HepG2 (cell line): ENCODE data around the gene CDH11. TPM values are rescaled to one million over a fixed set of nuclear protein-coding genes. Genes with fewer than 3 reads are reported as not detected.

Experiments used
- ATAC-seq: fragments of 200-7000 bp; cut with Tn5 transposase; 3 replicates; pipeline ENCODE4 v1.9.1; 2020; ENCODE audit warnings: mild to moderate bottlenecking, moderate library complexity
- BruUV-seq: library from RNA; stranded (reverse); fragments of 400-500 nt; replicated peaks from 2 replicates; lab custom pipeline; 2021; lab: Mats Ljungman, UMichigan
- CTCF ChIA-PET: fragments of 300-600 bp; formaldehyde crosslinking; extraction: SDS; loops from one replicate; lab custom pipeline; 2021; ENCODE audit warnings: low total read pairs, inconsistent platforms, low intra/inter-chr PET ratio; lab: Yijun Ruan, JAX
- POLR2A ChIA-PET: fragments of 350-600 bp; sonication (Branson Sonifier 250); formaldehyde crosslinking; loops from one replicate; lab custom pipeline; 2020; ENCODE audit warnings: antibody characterized with exemption, inconsistent platforms; lab: Yijun Ruan, JAX
- DNase-seq: peaks from one replicate; pipeline ENCODE4 v3.0.0-alpha.2; 2015; ENCODE audit warnings: low spot score
- FAIRE-seq: peaks from 3 replicates; lab custom pipeline; 2011; peaks lifted over from hg19 to GRCh38; lab: Jason Lieb, UNC
- H2AFZ ChIP-seq: one replicate; pipeline ENCODE4 v1.6.1; 2011; ENCODE audit warnings: low read length, inconsistent platforms
- H3K27ac ChIP-seq: fragments of 300-600 bp; 3 replicates; pipeline ENCODE4 v1.8.0; 2011; ENCODE audit warnings: mixed run types, mild to moderate bottlenecking, mixed read lengths, low read length, inconsistent platforms; ENCODE audit not compliant: insufficient read depth; ENCODE audit errors: extremely low read length
- H3K27me3 ChIP-seq, 2 experiments: fragments of 200-600 bp in 1 of 2; 2 replicates in 1 of 2; 3 replicates in 1 of 2; pipeline versions ENCODE4 v1.6.0 to v1.8.0; 2011; ENCODE audit warnings: low read length in 2 of 2, mild to moderate bottlenecking in 2 of 2, moderate library complexity in 2 of 2, inconsistent platforms in 1 of 2; ENCODE audit not compliant: insufficient read depth in 2 of 2, control insufficient read depth in 1 of 2
- H3K36me3 ChIP-seq, 2 experiments: fragments of 200-600 bp in 1 of 2; replicated peaks in 1 of 2; 2 replicates in 1 of 2; 3 replicates in 1 of 2; pipeline versions ENCODE4 v1.5.1 to v1.8.0; 2011; ENCODE audit warnings: low read length in 2 of 2, inconsistent platforms in 1 of 2; ENCODE audit not compliant: insufficient read depth in 2 of 2, control insufficient read depth in 1 of 2
- H3K4me1 ChIP-seq: 2 replicates; pipeline ENCODE4 v1.5.1; 2012; ENCODE audit warnings: low read length, inconsistent platforms; ENCODE audit not compliant: insufficient read depth
- H3K4me2 ChIP-seq: 2 replicates; pipeline ENCODE4 v1.6.0; 2011; ENCODE audit warnings: low read depth, low read length, inconsistent platforms
- H3K4me3 ChIP-seq, 3 experiments: fragments of 200-600 bp in 1 of 3; sonication (generic), shearing (Covaris generic) in 1 of 3; replicated peaks in 1 of 3; 2 replicates each; pipeline ENCODE4 v1.5.1; 2011 to 2016; ENCODE audit warnings: low read length in 3 of 3, inconsistent platforms in 2 of 3, low read depth in 2 of 3, mild to moderate bottlenecking in 2 of 3, control low read depth in 1 of 3, mixed read lengths in 1 of 3; ENCODE audit not compliant: insufficient read depth in 1 of 3
- H3K79me2 ChIP-seq: one replicate; pipeline ENCODE4 v1.6.1; 2011; ENCODE audit warnings: low read length, inconsistent platforms; ENCODE audit not compliant: insufficient read depth
- H3K9ac ChIP-seq: 2 replicates; pipeline ENCODE4 v1.6.0; 2011; ENCODE audit warnings: mild to moderate bottlenecking, low read depth, low read length, inconsistent platforms; ENCODE audit not compliant: insufficient read depth
- H3K9me3 ChIP-seq: 2 replicates; pipeline ENCODE4 v1.5.1; 2012; ENCODE audit warnings: mild to moderate bottlenecking, low read length
- H4K20me1 ChIP-seq: 2 replicates; pipeline ENCODE4 v1.6.0; 2011; ENCODE audit warnings: inconsistent platforms, mild to moderate bottlenecking, low read length, moderate library complexity; ENCODE audit not compliant: insufficient read depth
- CREM ChIP-seq, 2 experiments: sonication (generic) in 1 of 2; formaldehyde crosslinking in 1 of 2; IDR thresholded peaks; 2 replicates each; pipeline versions ENCODE4 v1.4.0 to v1.6.1; 2016 to 2020; ENCODE audit warnings: antibody characterized with exemption in 1 of 2, mild to moderate bottlenecking in 1 of 2, missing genetic modification reagents in 1 of 2
- FOXK2 ChIP-seq: fragments of 450-650 bp; IDR thresholded peaks from 2 replicates; pipeline ENCODE4 v1.6.1; 2016
- FOXO1 ChIP-seq: sonication (generic); formaldehyde crosslinking; IDR thresholded peaks from 2 replicates; pipeline ENCODE4 v1.4.0; 2020; ENCODE audit warnings: missing genetic modification reagents
- FOXP1 ChIP-seq, 2 experiments: fragments of 450-650 bp in 1 of 2; IDR thresholded peaks; 2 replicates each; pipeline ENCODE4 v1.6.1; 2017 to 2018; ENCODE audit warnings: antibody characterized with exemption in 1 of 2
- HOXA7 ChIP-seq: sonication (generic); formaldehyde crosslinking; IDR thresholded peaks from 2 replicates; pipeline ENCODE4 v1.8.1; 2022; ENCODE audit warnings: mild to moderate bottlenecking, missing genetic modification reagents, moderate library complexity
- POGZ ChIP-seq: sonication (generic); formaldehyde crosslinking; IDR thresholded peaks from 2 replicates; pipeline ENCODE4 v1.4.0; 2020; ENCODE audit warnings: mild to moderate bottlenecking, missing genetic modification reagents
- POLR2AphosphoS5 ChIP-seq: IDR thresholded peaks from 2 replicates; pipeline ENCODE4 v1.6.1; 2012; ENCODE audit warnings: low read depth, low read length
- SETDB1 ChIP-seq: sonication (generic); formaldehyde crosslinking; IDR thresholded peaks from 2 replicates; pipeline ENCODE4 v1.5.1; 2020; ENCODE audit warnings: missing genetic modification reagents, mild to moderate bottlenecking, borderline replicate concordance
- SRSF1 ChIP-seq: fragments of 200-400 bp; formaldehyde crosslinking; optimal IDR thresholded peaks from 2 replicates; pipeline ENCODE3; 2017; ENCODE audit warnings: mild to moderate bottlenecking, low read depth, low read length, moderate library complexity
- ZBTB14 ChIP-seq: sonication (generic); formaldehyde crosslinking; IDR thresholded peaks from 2 replicates; pipeline ENCODE4 v1.4.0; 2020; ENCODE audit warnings: missing genetic modification reagents
- ZNF18 ChIP-seq: sonication (generic); formaldehyde crosslinking; IDR thresholded peaks from 2 replicates; pipeline ENCODE4 v1.8.0; 2022; ENCODE audit warnings: mild to moderate bottlenecking, missing genetic modification reagents; ENCODE audit not compliant: insufficient replicate concordance
- ZNF260 ChIP-seq: sonication (generic); formaldehyde crosslinking; IDR thresholded peaks from 2 replicates; pipeline ENCODE4 v1.4.0; 2020; ENCODE audit warnings: missing genetic modification reagents, low read depth, mild to moderate bottlenecking, borderline replicate concordance
- ZNF276 ChIP-seq: sonication (generic); formaldehyde crosslinking; IDR thresholded peaks from 2 replicates; pipeline ENCODE4 v1.4.0; 2020; ENCODE audit warnings: mild to moderate bottlenecking, low read depth, missing genetic modification reagents
- ZNF317 ChIP-seq: sonication (generic); formaldehyde crosslinking; IDR thresholded peaks from 2 replicates; pipeline ENCODE4 v1.5.0; 2020; ENCODE audit warnings: mild to moderate bottlenecking, missing genetic modification reagents
- ZNF431 ChIP-seq: sonication (generic); formaldehyde crosslinking; IDR thresholded peaks from 2 replicates; pipeline ENCODE4 v1.9.0; 2022; ENCODE audit warnings: missing genetic modification reagents, low read depth, mild to moderate bottlenecking, borderline replicate concordance
- ZNF780A ChIP-seq: sonication (generic); formaldehyde crosslinking; IDR thresholded peaks from 2 replicates; pipeline ENCODE4 v1.8.0; 2022; ENCODE audit warnings: mild to moderate bottlenecking, missing genetic modification reagents, moderate library complexity
- WGBS: methylation state at CpG from one replicate; pipeline ENCODE4 v1.1.6; 2017; ENCODE audit warnings: low lambda C conversion rate; 5-methylcytosine and 5-hydroxymethylcytosine counted together
- in situ Hi-C: cut with HindIII; loops from 2 replicates; pipeline ENCODE4 v1.10.0; 2017; ENCODE audit warnings: low pct_unique_long_range_greater_than_20kb; ENCODE audit not compliant: extremely low pct_ligation_motif_present
- intact Hi-C: fragments of 100-400 bp; cut with micrococcal nuclease; formaldehyde crosslinking; loops from one replicate; pipeline ENCODE4 v1.10.0; 2022; ENCODE audit not compliant: unreplicated experiment
- polyA plus RNA-seq, 8 experiments: library from polyadenylated mRNA; depleted of rRNA in 3 of 8; stranded (reverse) in 7 of 8; unstranded in 1 of 8; fragments of >200 nt; fragmentation: Illumina TruSeq in 4 of 8; extraction: Trizol in 4 of 8; gene quantifications; 2 replicates each; pipeline versions ENCODE4 v1.2.1 to v1.2.3, GENCODE V29; 2011 to 2016; ENCODE audit warnings: low read depth in 4 of 8, missing spikeins in 1 of 8, mixed read lengths in 1 of 8; ENCODE audit not compliant: insufficient read depth in 1 of 8
- total RNA-seq, 5 experiments: library from RNA; depleted of rRNA; stranded (reverse); fragments of >200 nt; fragmentation: Illumina TruSeq; extraction: Trizol; gene quantifications; 2 replicates each; pipeline ENCODE4 v1.2.3, GENCODE V29; 2016; ENCODE audit warnings: low read depth in 1 of 5
- TF ChIP-seq, protein P1 (sequence below): sonication (generic); formaldehyde crosslinking; IDR thresholded peaks from 2 replicates; pipeline ENCODE4 v1.4.0; 2020; ENCODE audit warnings: missing genetic modification reagents, mild to moderate bottlenecking, borderline replicate concordance
- TF ChIP-seq, protein P2 (sequence below): sonication (generic); formaldehyde crosslinking; IDR thresholded peaks from 2 replicates; pipeline ENCODE4 v1.5.1; 2020; ENCODE audit warnings: missing genetic modification reagents, mild to moderate bottlenecking, borderline replicate concordance

The CDH11 gene
- total and polyA plus RNA-seq, 2 of the 13 experiments (the other 11 are each of a cell fraction or from before 2014, with no cell fraction given), result not detected

DNA sequence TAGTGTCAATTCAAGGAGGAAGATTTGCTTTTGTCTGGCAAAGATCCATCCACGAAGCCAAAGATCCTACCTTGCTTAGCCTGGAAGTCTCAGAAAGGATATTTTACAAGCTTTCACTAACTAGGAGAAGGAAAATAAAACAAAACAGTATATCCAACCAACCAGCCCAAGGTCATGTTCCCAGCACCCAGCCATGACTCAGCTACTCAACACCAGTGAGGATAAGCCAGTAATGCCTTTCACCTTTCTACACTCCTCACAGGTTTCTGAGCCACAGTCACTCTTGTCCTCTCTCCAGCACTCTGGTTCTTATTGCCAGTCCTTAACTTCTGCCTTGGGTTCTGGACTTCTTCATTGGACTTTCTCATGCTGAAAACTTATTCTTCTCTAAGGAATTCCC, 116.2 kb downstream of the CDH11 start:
- FAIRE-seq (no peak), ATAC-seq (no peak), DNase-seq (no peak)
- H3K27ac ChIP-seq, result no peak overlapping the region
- ChIA-PET POLR2A (no interaction called here), CTCF (no interaction called here)
- H4K20me1 ChIP-seq, result no peaks in the 10 kb centered on the region
- H3K27me3 ChIP-seq, result no peaks in the 10 kb centered on the region
- intact Hi-C loops, result no loop called here
- no peak overlapping the region for H2AFZ ChIP-seq
- no peak overlapping the region for H3K4me3 ChIP-seq
- H3K9me3 ChIP-seq, result peaks cover 50% of the 10 kb centered on the region
- H3K4me1 ChIP-seq, result no peaks in the 10 kb centered on the region
- in situ Hi-C loops, result no loop called here
- no peaks in the 10 kb centered on the region for H3K36me3 ChIP-seq
- H3K79me2 ChIP-seq, result no peaks in the 10 kb centered on the region
- no peak overlapping the region for H3K4me2 ChIP-seq
- no TSS peak for BruUV-seq
- no peak overlapping the region for H3K9ac ChIP-seq
- WGBS, result 0% methylated on average over 1 of the region's 1 CpG
- TF ChIP-seq POLR2AphosphoS5 (no peak), ZNF780A (CRISPR knock-in tag) (no peak), FOXK2 (no peak), ZNF431 (CRISPR knock-in tag) (no peak), ZNF18 (CRISPR knock-in tag) (no peak), SRSF1 (no peak), CREM (IDR thresholded peaks at IDR 0.05) (no peak), CREM (CRISPR knock-in tag; IDR thresholded peaks at IDR 0.05) (no peak), ZNF317 (CRISPR knock-in tag) (no peak), FOXP1 (IDR thresholded peaks at IDR 0.05) (no peak), FOXP1 (CRISPR knock-in tag; IDR thresholded peaks at IDR 0.05) (no peak), HOXA7 (CRISPR knock-in tag) (no peak), ZNF276 (no peak), ZNF260 (CRISPR knock-in tag) (no peak), ZBTB14 (CRISPR knock-in tag) (no peak), FOXO1 (CRISPR knock-in tag) (no peak), SETDB1 (CRISPR knock-in tag) (no peak), POGZ (CRISPR knock-in tag) (no peak)
- TF ChIP-seq, protein P1, sequence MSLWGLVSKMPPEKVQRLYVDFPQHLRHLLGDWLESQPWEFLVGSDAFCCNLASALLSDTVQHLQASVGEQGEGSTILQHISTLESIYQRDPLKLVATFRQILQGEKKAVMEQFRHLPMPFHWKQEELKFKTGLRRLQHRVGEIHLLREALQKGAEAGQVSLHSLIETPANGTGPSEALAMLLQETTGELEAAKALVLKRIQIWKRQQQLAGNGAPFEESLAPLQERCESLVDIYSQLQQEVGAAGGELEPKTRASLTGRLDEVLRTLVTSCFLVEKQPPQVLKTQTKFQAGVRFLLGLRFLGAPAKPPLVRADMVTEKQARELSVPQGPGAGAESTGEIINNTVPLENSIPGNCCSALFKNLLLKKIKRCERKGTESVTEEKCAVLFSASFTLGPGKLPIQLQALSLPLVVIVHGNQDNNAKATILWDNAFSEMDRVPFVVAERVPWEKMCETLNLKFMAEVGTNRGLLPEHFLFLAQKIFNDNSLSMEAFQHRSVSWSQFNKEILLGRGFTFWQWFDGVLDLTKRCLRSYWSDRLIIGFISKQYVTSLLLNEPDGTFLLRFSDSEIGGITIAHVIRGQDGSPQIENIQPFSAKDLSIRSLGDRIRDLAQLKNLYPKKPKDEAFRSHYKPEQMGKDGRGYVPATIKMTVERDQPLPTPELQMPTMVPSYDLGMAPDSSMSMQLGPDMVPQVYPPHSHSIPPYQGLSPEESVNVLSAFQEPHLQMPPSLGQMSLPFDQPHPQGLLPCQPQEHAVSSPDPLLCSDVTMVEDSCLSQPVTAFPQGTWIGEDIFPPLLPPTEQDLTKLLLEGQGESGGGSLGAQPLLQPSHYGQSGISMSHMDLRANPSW (CRISPR knock-in tag), result no peak
- TF ChIP-seq, protein P2, sequence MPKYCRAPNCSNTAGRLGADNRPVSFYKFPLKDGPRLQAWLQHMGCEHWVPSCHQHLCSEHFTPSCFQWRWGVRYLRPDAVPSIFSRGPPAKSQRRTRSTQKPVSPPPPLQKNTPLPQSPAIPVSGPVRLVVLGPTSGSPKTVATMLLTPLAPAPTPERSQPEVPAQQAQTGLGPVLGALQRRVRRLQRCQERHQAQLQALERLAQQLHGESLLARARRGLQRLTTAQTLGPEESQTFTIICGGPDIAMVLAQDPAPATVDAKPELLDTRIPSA (CRISPR knock-in tag), result no peak
